HepG2 (cell line): ENCODE measurements around the gene TVP23A. TPM values are rescaled to one million over a fixed set of nuclear protein-coding genes. Genes with fewer than 3 reads are reported as not detected.
A peak's percentile ranks its signal among the peaks of the same experiment; 100 is the strongest.

Source experiments
- ATAC-seq: fragments of 200-7000 bp; cut with Tn5 transposase; 3 replicates; pipeline ENCODE4 v1.9.1; 2020; ENCODE audit warnings: mild to moderate bottlenecking, moderate library complexity
- BruUV-seq: library from RNA; stranded (reverse); fragments of 400-500 nt; replicated peaks from 2 replicates; lab custom pipeline; 2021; lab: Mats Ljungman, UMichigan
- CTCF ChIA-PET: fragments of 300-600 bp; formaldehyde crosslinking; extraction: SDS; loops from one replicate; lab custom pipeline; 2021; ENCODE audit warnings: low total read pairs, inconsistent platforms, low intra/inter-chr PET ratio; lab: Yijun Ruan, JAX
- POLR2A ChIA-PET: fragments of 350-600 bp; sonication (Branson Sonifier 250); formaldehyde crosslinking; loops from one replicate; lab custom pipeline; 2020; ENCODE audit warnings: antibody characterized with exemption, inconsistent platforms; lab: Yijun Ruan, JAX
- DNase-seq: peaks from one replicate; pipeline ENCODE4 v3.0.0-alpha.2; 2015; ENCODE audit warnings: low spot score
- FAIRE-seq: peaks from 3 replicates; lab custom pipeline; 2011; peaks lifted over from hg19 to GRCh38; lab: Jason Lieb, UNC
- H2AFZ ChIP-seq: one replicate; pipeline ENCODE4 v1.6.1; 2011; ENCODE audit warnings: low read length, inconsistent platforms
- H3K27ac ChIP-seq: fragments of 300-600 bp; 3 replicates; pipeline ENCODE4 v1.8.0; 2011; ENCODE audit warnings: mixed run types, mild to moderate bottlenecking, mixed read lengths, low read length, inconsistent platforms; ENCODE audit not compliant: insufficient read depth; ENCODE audit errors: extremely low read length
- H3K27me3 ChIP-seq, 2 experiments: fragments of 200-600 bp in 1 of 2; 2 replicates in 1 of 2; 3 replicates in 1 of 2; pipeline versions ENCODE4 v1.6.0 to v1.8.0; 2011; ENCODE audit warnings: low read length in 2 of 2, mild to moderate bottlenecking in 2 of 2, moderate library complexity in 2 of 2, inconsistent platforms in 1 of 2; ENCODE audit not compliant: insufficient read depth in 2 of 2, control insufficient read depth in 1 of 2
- H3K36me3 ChIP-seq, 2 experiments: fragments of 200-600 bp in 1 of 2; replicated peaks in 1 of 2; 2 replicates in 1 of 2; 3 replicates in 1 of 2; pipeline versions ENCODE4 v1.5.1 to v1.8.0; 2011; ENCODE audit warnings: low read length in 2 of 2, inconsistent platforms in 1 of 2; ENCODE audit not compliant: insufficient read depth in 2 of 2, control insufficient read depth in 1 of 2
- H3K4me1 ChIP-seq: 2 replicates; pipeline ENCODE4 v1.5.1; 2012; ENCODE audit warnings: low read length, inconsistent platforms; ENCODE audit not compliant: insufficient read depth
- H3K4me2 ChIP-seq: 2 replicates; pipeline ENCODE4 v1.6.0; 2011; ENCODE audit warnings: low read depth, low read length, inconsistent platforms
- H3K4me3 ChIP-seq, 3 experiments: fragments of 200-600 bp in 1 of 3; sonication (generic), shearing (Covaris generic) in 1 of 3; replicated peaks in 1 of 3; 2 replicates each; pipeline ENCODE4 v1.5.1; 2011 to 2016; ENCODE audit warnings: low read length in 3 of 3, inconsistent platforms in 2 of 3, low read depth in 2 of 3, mild to moderate bottlenecking in 2 of 3, control low read depth in 1 of 3, mixed read lengths in 1 of 3; ENCODE audit not compliant: insufficient read depth in 1 of 3
- H3K79me2 ChIP-seq: one replicate; pipeline ENCODE4 v1.6.1; 2011; ENCODE audit warnings: low read length, inconsistent platforms; ENCODE audit not compliant: insufficient read depth
- H3K9ac ChIP-seq: 2 replicates; pipeline ENCODE4 v1.6.0; 2011; ENCODE audit warnings: mild to moderate bottlenecking, low read depth, low read length, inconsistent platforms; ENCODE audit not compliant: insufficient read depth
- H3K9me3 ChIP-seq: 2 replicates; pipeline ENCODE4 v1.5.1; 2012; ENCODE audit warnings: mild to moderate bottlenecking, low read length
- H4K20me1 ChIP-seq: 2 replicates; pipeline ENCODE4 v1.6.0; 2011; ENCODE audit warnings: inconsistent platforms, mild to moderate bottlenecking, low read length, moderate library complexity; ENCODE audit not compliant: insufficient read depth
- ATF2 ChIP-seq: sonication (generic); formaldehyde crosslinking; IDR thresholded peaks from 2 replicates; pipeline ENCODE4 v1.4.0; 2020; ENCODE audit warnings: missing genetic modification reagents
- CHCHD3 ChIP-seq: sonication (generic); formaldehyde crosslinking; IDR thresholded peaks from 2 replicates; pipeline ENCODE4 v1.8.0; 2022; ENCODE audit warnings: mild to moderate bottlenecking, missing genetic modification reagents, moderate library complexity
- FOSL2 ChIP-seq: sonication (generic); formaldehyde crosslinking; IDR thresholded peaks from 2 replicates; pipeline ENCODE4 v1.4.0; 2020; ENCODE audit warnings: missing genetic modification reagents
- FOXK2 ChIP-seq: fragments of 450-650 bp; IDR thresholded peaks from 2 replicates; pipeline ENCODE4 v1.6.1; 2016
- HNRNPUL1 ChIP-seq: fragments of 200-400 bp; formaldehyde crosslinking; IDR thresholded peaks from 2 replicates; pipeline ENCODE4 v1.6.1; 2017; ENCODE audit warnings: low read depth, mild to moderate bottlenecking, low read length, moderate library complexity
- MAFF ChIP-seq: IDR thresholded peaks from 2 replicates; pipeline ENCODE4 v1.6.1; 2011; ENCODE audit warnings: low read depth, low read length, improper control_type of control experiment
- MAFK ChIP-seq, 2 experiments: IDR thresholded peaks in 1 of 2; conservative IDR thresholded peaks in 1 of 2; 2 replicates each; pipeline ENCODE4 v1.6.1; 2011; ENCODE audit warnings: improper control_type of control experiment in 2 of 2, low read length in 2 of 2
- MATR3 ChIP-seq: sonication (generic); formaldehyde crosslinking; IDR thresholded peaks from 2 replicates; pipeline ENCODE4 v1.4.0; 2020; ENCODE audit warnings: missing genetic modification reagents
- MBD4 ChIP-seq: IDR thresholded peaks from 2 replicates; pipeline ENCODE4 v1.6.1; 2012; ENCODE audit warnings: low read length, inconsistent platforms, borderline replicate concordance
- MNT ChIP-seq: fragments of 450-650 bp; IDR thresholded peaks from 2 replicates; pipeline ENCODE4 v1.6.1; 2016
- RFXANK ChIP-seq: IDR thresholded peaks from 2 replicates; pipeline ENCODE4 v1.6.1; 2016
- ZNF160 ChIP-seq: sonication (generic); formaldehyde crosslinking; IDR thresholded peaks from 2 replicates; pipeline ENCODE4 v1.8.0; 2022; ENCODE audit warnings: mild to moderate bottlenecking, inconsistent platforms, missing genetic modification reagents
- ZNF260 ChIP-seq: sonication (generic); formaldehyde crosslinking; IDR thresholded peaks from 2 replicates; pipeline ENCODE4 v1.4.0; 2020; ENCODE audit warnings: missing genetic modification reagents, low read depth, mild to moderate bottlenecking, borderline replicate concordance
- ZNF282 ChIP-seq: fragments of 450-650 bp; IDR thresholded peaks from 2 replicates; pipeline ENCODE4 v1.6.1; 2018; ENCODE audit not compliant: partially characterized antibody
- ZNF547 ChIP-seq: sonication (generic); formaldehyde crosslinking; IDR thresholded peaks from 2 replicates; pipeline ENCODE4 v1.5.1; 2020; ENCODE audit warnings: mild to moderate bottlenecking, missing genetic modification reagents
- WGBS: methylation state at CpG from one replicate; pipeline ENCODE4 v1.1.6; 2017; ENCODE audit warnings: low lambda C conversion rate; 5-methylcytosine and 5-hydroxymethylcytosine counted together
- in situ Hi-C: cut with HindIII; loops from 2 replicates; pipeline ENCODE4 v1.10.0; 2017; ENCODE audit warnings: low pct_unique_long_range_greater_than_20kb; ENCODE audit not compliant: extremely low pct_ligation_motif_present
- intact Hi-C: fragments of 100-400 bp; cut with micrococcal nuclease; formaldehyde crosslinking; loops from one replicate; pipeline ENCODE4 v1.10.0; 2022; ENCODE audit not compliant: unreplicated experiment
- polyA plus RNA-seq, 8 experiments: library from polyadenylated mRNA; depleted of rRNA in 3 of 8; stranded (reverse) in 7 of 8; unstranded in 1 of 8; fragments of >200 nt; fragmentation: Illumina TruSeq in 4 of 8; extraction: Trizol in 4 of 8; gene quantifications; 2 replicates each; pipeline versions ENCODE4 v1.2.1 to v1.2.3, GENCODE V29; 2011 to 2016; ENCODE audit warnings: low read depth in 4 of 8, missing spikeins in 1 of 8, mixed read lengths in 1 of 8; ENCODE audit not compliant: insufficient read depth in 1 of 8
- total RNA-seq, 5 experiments: library from RNA; depleted of rRNA; stranded (reverse); fragments of >200 nt; fragmentation: Illumina TruSeq; extraction: Trizol; gene quantifications; 2 replicates each; pipeline ENCODE4 v1.2.3, GENCODE V29; 2016; ENCODE audit warnings: low read depth in 1 of 5
- TF ChIP-seq, protein P1 (sequence below): sonication (generic); formaldehyde crosslinking; IDR thresholded peaks from 2 replicates; pipeline ENCODE4 v1.4.0; 2020; ENCODE audit warnings: mild to moderate bottlenecking, missing genetic modification reagents

Gene TVP23A
- total and polyA plus RNA-seq, 2 of the 13 experiments (the other 11 are each of a cell fraction or from before 2014, with no cell fraction given): not detected

DNA sequence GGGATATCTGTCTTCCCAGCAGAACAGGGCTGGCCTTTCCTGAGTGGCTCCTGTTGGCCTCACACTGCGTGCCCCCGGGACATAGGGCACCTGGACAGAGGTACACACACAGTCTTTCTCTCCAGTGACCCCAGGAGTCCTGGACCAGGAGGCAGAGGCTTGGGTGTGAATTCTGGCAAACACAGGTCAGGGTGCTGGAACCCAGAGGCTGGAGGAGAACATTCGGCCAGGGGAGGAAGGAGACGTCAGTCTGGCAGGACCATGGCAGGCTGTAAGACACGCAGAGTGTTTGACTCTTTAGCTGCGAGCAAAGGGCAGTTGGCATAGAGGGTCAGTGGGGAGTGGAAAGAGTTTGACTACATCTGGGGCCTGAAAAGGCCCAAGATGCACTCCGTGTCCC, 4.1 kb upstream of the TVP23A start:
- Histone ChIP-seq H3K36me3 (no peaks in the 10 kb centered on the region), H3K9ac (no peak overlapping the region), H4K20me1 (no peaks in the 10 kb centered on the region), H3K27ac (no peak overlapping the region), H3K4me1 (no peaks in the 10 kb centered on the region), H3K79me2 (no peaks in the 10 kb centered on the region), H2AFZ (no peak overlapping the region), H3K4me2 (no peak overlapping the region), H3K27me3 (peaks cover 5 to 27% of the 10 kb centered on the region in 2 experiments), H3K4me3 (no peak overlapping the region), H3K9me3 (no peaks in the 10 kb centered on the region)
- CTCF ChIA-PET: no interaction called here
- no peak for TF ChIP-seq ZNF547 (CRISPR knock-in tag)
- no peak for TF ChIP-seq MBD4
- TF ChIP-seq HNRNPUL1: no peak
- DNase-seq: no peak
- POLR2A ChIA-PET: no interaction called here
- no TSS peak for BruUV-seq
- intact Hi-C loops: no loop called here
- in situ Hi-C loops: no loop called here
- FAIRE-seq: no peak
- ATAC-seq: no peak
- 12% methylated on average over 5 of the region's 7 CpGs for WGBS

GRCh38 chr16:10820546-10820945, 2.0 kb upstream of the TVP23A start:
- Histone ChIP-seq H3K79me2 (no peaks in the 10 kb centered on the region), H3K4me1 (no peaks in the 10 kb centered on the region), H3K36me3 (no peaks in the 10 kb centered on the region), H3K27me3 (peaks cover 5 to 30% of the 10 kb centered on the region in 2 experiments), H3K4me2 (no peak overlapping the region), H3K4me3 (no peak overlapping the region), H4K20me1 (no peaks in the 10 kb centered on the region), H3K27ac (no peak overlapping the region), H2AFZ (no peak overlapping the region), H3K9me3 (no peaks in the 10 kb centered on the region), H3K9ac (no peak overlapping the region)
- intact Hi-C loops (no loop called here), in situ Hi-C loops (no loop called here)
- DNase-seq: no peak
- CTCF ChIA-PET: no interaction called here
- 0% methylated on average over 1 of the region's 1 CpG for WGBS
- no TSS peak for BruUV-seq
- POLR2A ChIA-PET: no interaction called here
- FAIRE-seq: no peak
- no peak for ATAC-seq
- TF ChIP-seq ZNF160 (CRISPR knock-in tag) (no peak), FOSL2 (CRISPR knock-in tag) (no peak), FOXK2 (no peak), MATR3 (CRISPR knock-in tag) (no peak), MNT (no peak), CHCHD3 (CRISPR knock-in tag) (no peak), ATF2 (CRISPR knock-in tag) (no peak), MAFF (peak; percentile 96), RFXANK (no peak), MAFK (conservative IDR thresholded peaks at IDR 0.05 in 1 of 2, IDR thresholded peaks at IDR 0.05 in 1 of 2; ENCODE audit: low read length in 2 of 2) (peak; percentile 96 to 99), ZNF282 (no peak), ZNF260 (CRISPR knock-in tag) (no peak)
- TF ChIP-seq, protein P1, sequence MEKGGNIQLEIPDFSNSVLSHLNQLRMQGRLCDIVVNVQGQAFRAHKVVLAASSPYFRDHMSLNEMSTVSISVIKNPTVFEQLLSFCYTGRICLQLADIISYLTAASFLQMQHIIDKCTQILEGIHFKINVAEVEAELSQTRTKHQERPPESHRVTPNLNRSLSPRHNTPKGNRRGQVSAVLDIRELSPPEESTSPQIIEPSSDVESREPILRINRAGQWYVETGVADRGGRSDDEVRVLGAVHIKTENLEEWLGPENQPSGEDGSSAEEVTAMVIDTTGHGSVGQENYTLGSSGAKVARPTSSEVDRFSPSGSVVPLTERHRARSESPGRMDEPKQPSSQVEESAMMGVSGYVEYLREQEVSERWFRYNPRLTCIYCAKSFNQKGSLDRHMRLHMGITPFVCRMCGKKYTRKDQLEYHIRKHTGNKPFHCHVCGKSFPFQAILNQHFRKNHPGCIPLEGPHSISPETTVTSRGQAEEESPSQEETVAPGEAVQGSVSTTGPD (CRISPR knock-in tag): no peak
